ENCODE data around the gene B4GALT1.

DNA sequence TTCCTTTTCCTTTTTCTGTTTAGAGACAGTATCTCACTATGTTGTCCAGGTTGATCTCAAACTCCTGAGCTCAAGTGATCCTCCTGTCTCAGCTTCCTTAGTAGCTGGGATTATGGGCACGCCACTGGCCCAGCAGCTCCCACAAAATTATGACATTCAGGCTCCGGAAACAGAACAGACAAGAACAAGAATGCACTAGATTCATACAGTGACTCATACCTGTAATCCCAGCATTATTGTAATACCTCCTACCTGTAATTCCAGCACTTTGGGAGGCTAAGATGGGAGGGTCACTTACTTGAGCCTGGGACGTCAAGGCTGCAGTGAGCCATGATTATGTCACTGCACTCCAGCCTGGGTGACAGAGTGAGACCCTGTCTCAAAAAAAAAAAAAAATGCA is 26.7 kb upstream of the B4GALT1 start:
- TF ChIP-seq POLR2A (IDR thresholded peaks at IDR 0.05; ENCODE audit: low read length) (no peak), GATA1 (IDR thresholded peaks at IDR 0.05; ENCODE audit: low read depth, low read length) (no peak)
